Heart right ventricle (tissue), 16 donors: ENCODE measurements around the gene METTL1. TPM values are rescaled to one million over a fixed set of nuclear protein-coding genes. Genes with fewer than 3 reads are reported as not detected.
A peak's percentile ranks its signal among the peaks of the same experiment; 100 is the strongest.

Source experiments
- ATAC-seq, 8 donors: fragments of 200-7000 bp; cut with Tn5 transposase; one replicate each; pipeline ENCODE4 v1.9.1; 2020; ENCODE audit warnings: mild to moderate bottlenecking in 8 of 8, moderate library complexity in 8 of 8, moderate number of reproducible peaks in 1 of 8
- DNase-seq, 2 donors: peaks; one replicate each; pipeline ENCODE4 v3.0.0-alpha.2; 2020
- H3K27ac ChIP-seq, 10 donors: fragments of 200-600 bp; sonication (generic) in 2 of 10; one replicate each; pipeline versions ENCODE4 v1.5.0 to v1.8.0; 2020 to 2022; ENCODE audit warnings: mild to moderate bottlenecking in 3 of 10
- H3K27me3 ChIP-seq, 7 donors: fragments of 200-600 bp; one replicate each; pipeline ENCODE4 v1.8.0; 2021 to 2022; ENCODE audit warnings: mild to moderate bottlenecking in 2 of 7
- H3K36me3 ChIP-seq, 9 donors: fragments of 200-600 bp; sonication (generic) in 1 of 9; one replicate each; pipeline versions ENCODE4 v1.5.0 to v1.8.0; 2020 to 2022; ENCODE audit warnings: mild to moderate bottlenecking in 2 of 9
- H3K4me1 ChIP-seq, 9 donors: fragments of 200-600 bp; sonication (generic) in 1 of 9; one replicate each; pipeline versions ENCODE4 v1.5.0 to v1.8.0; 2020 to 2022; ENCODE audit warnings: mild to moderate bottlenecking in 4 of 9
- H3K4me3 ChIP-seq, 10 donors: fragments of 200-600 bp; sonication (generic) in 2 of 10; one replicate each; pipeline versions ENCODE4 v1.5.0 to v1.8.0; 2020 to 2022; ENCODE audit warnings: mild to moderate bottlenecking in 7 of 10, moderate library complexity in 2 of 10
- H3K9me3 ChIP-seq, 11 donors: fragments of 200-600 bp in 10 of 11; sonication (generic) in 2 of 11; one replicate each; pipeline versions ENCODE4 v1.5.0 to v1.8.0; 2013 to 2022; ENCODE audit warnings: mild to moderate bottlenecking in 2 of 11, control low read depth in 1 of 11, moderate library complexity in 1 of 11
- CTCF ChIP-seq, 9 donors: fragments of 200-600 bp; sonication (generic) in 2 of 9; IDR thresholded peaks; one replicate each; pipeline versions ENCODE4 v1.5.0 to v1.8.0; 2021 to 2022; ENCODE audit warnings: antibody characterized with exemption in 9 of 9, mild to moderate bottlenecking in 5 of 9, moderate library complexity in 1 of 9
- WGBS, 2 donors: extraction: QIAGEN DNeasy Blood & Tissue Kit; methylation state at CpG; one replicate each; pipeline ENCODE4 v1.1.7; 2013; ENCODE audit warnings: inconsistent platforms in 1 of 2; 5-methylcytosine and 5-hydroxymethylcytosine counted together
- intact Hi-C, 10 donors: fragments of 100-400 bp; cut with DNase I; formaldehyde crosslinking; loops; one replicate each; pipeline versions ENCODE4 v1.11.1 to v1.14.2; 2022
- polyA plus RNA-seq, 2 donors: library from polyadenylated mRNA; stranded (reverse); fragments of 200-250 nt; gene quantifications; one replicate each; pipeline ENCODE4 v1.2.3, GENCODE V29; 2013
- total RNA-seq, 10 donors: library from RNA; stranded (reverse); fragmentation: NEBNext Ultra II Directional in 3 of 10; extraction: Animal tissue kit (Norgen Biotek cat#: 25700) in 3 of 10; gene quantifications; one replicate each; pipeline versions ENCODE4 v1.2.1 to v1.2.4, GENCODE V29; 2021 to 2023
- donor health status: Arrhythmogenic right ventricular cardiomyopathy.
- donor health status: ischemic (EF 13 %, LVEDD 7.1; RV severe dilation, severe dysfunction).
- donor health status: healthy with polysubstance abuse.
- donor health status: DM: no; HTN: yes; CAD: no.
- donor health status: DM: no; HTN: no; CAD: no.
- donor health status: ischemic (EF 25% LVEDD 6.9; RV normal size, moderate dysfunction).
- donor health status: ischemic (EF 25% LVEDD 5.7; RV mildly dilated, moderate dysfunction).
- donor health status: healthy.
- donor health status: DM: yes; HTN: yes; CAD: no.
- donor health status: Ischemic cardiomyopathy.
- donor health status: ischemic (EF 35%, LVEDD 5.7; RV mildly dilated, moderate dysfunction).
- donor health status: nonischemic (EF 11% LVEDD 7.7; RV severe dilation, severe dysfunction).
- donor health status: DM: yes; HTN: yes; CAD: no.
- donor health status: PGD.
- donor health status: ischemic (EF 29% LVEDD 5.4; RV normal size, mild dysfunction).
- donor health status: nonischemic (EF 23%, LVEDD 6.1; RV moderate dilation, normal function).

The METTL1 gene
- total and polyA plus RNA-seq, 12 donors = 5.6 to 29.4 (median 8.3) TPM

GRCh38 chr12:57767876-57768275 is 4.0 kb downstream of the METTL1 start:
- intact Hi-C loops = no loop called here
- no peaks in the 10 kb centered on the region for H3K9me3 ChIP-seq
- H3K36me3 ChIP-seq = peaks cover 0 to 28% (median 0%) of the 10 kb centered on the region in 9 donors
- WGBS, 2 donors = 92% methylated on average over 3 of the region's 3 CpGs
- no peak for ATAC-seq
- no peak for DNase-seq
- H3K27me3 ChIP-seq = peaks cover 7 to 50% (median 40%) of the 10 kb centered on the region in 7 donors
- peaks cover 18 to 47% (median 38%) of the 10 kb centered on the region in 9 donors for H3K4me1 ChIP-seq
- no peak overlapping the region for H3K4me3 ChIP-seq
- no peak for TF ChIP-seq CTCF (IDR thresholded peaks at IDR 0.05)
- H3K27ac ChIP-seq = no peak overlapping the region

- H3K27me3 ChIP-seq = peaks cover 7 to 56% (median 45%) of the 10 kb centered on the region in 7 donors
- no peak overlapping the region for H3K4me3 ChIP-seq
- no peaks in the 10 kb centered on the region for H3K9me3 ChIP-seq
- ATAC-seq (no peak), DNase-seq (no peak)
- intact Hi-C loops = no loop called here
- peaks cover 0 to 28% (median 0%) of the 10 kb centered on the region in 9 donors for H3K36me3 ChIP-seq
- no peak overlapping the region for H3K27ac ChIP-seq
- TF ChIP-seq CTCF (IDR thresholded peaks at IDR 0.05) = no peak
- H3K4me1 ChIP-seq = peaks cover 18 to 45% (median 34%) of the 10 kb centered on the region in 9 donors
Measured at GRCh38 chr12:57767305-57767698, 4.6 kb downstream of the METTL1 start.

GRCh38 chr12:57766464-57767304 is 5.2 kb downstream of the METTL1 start, which contains the start of gene CYP27B1:
TSS of gene CYP27B1 (minus strand) at chr12:57767078. CDS start at chr12:57767041, 37 bp downstream.
- peaks cover 18 to 43% (median 34%) of the 10 kb centered on the region in 9 donors for H3K4me1 ChIP-seq
- ATAC-seq = peak in 6 of 8 donors; percentile 13 to 31 (median 20)
- TF ChIP-seq CTCF (IDR thresholded peaks at IDR 0.05) = no peak

GRCh38 chr12:57765698-57766463 is 6.0 kb downstream of the METTL1 start:
- WGBS, 2 donors = 3 to 4% methylated on average over 40 of the region's 40 CpGs
- H3K36me3 ChIP-seq = peaks cover 0 to 28% (median 0%) of the 10 kb centered on the region in 9 donors
- no peaks in the 10 kb centered on the region for H3K9me3 ChIP-seq
- intact Hi-C loops = no loop called here
- no peak for TF ChIP-seq CTCF (IDR thresholded peaks at IDR 0.05)
- no peak overlapping the region for H3K27ac ChIP-seq
- DNase-seq = no peak
- peaks cover 7 to 56% (median 45%) of the 10 kb centered on the region in 7 donors for H3K27me3 ChIP-seq
- H3K4me3 ChIP-seq = peak overlapping the region; percentile 9 to 57 (median 40)
- peak in 7 of 8 donors; percentile 4 to 23 (median 11) for ATAC-seq
- H3K4me1 ChIP-seq = peaks cover 15 to 35% (median 28%) of the 10 kb centered on the region in 9 donors

More at GRCh38 chr12:57766464-57767304, 5.2 kb downstream of the METTL1 start, which contains the start of gene CYP27B1:
- intact Hi-C loops = no loop called here
- Histone ChIP-seq H3K9me3 (no peaks in the 10 kb centered on the region), H3K4me3 (peak within 1 kb of the TSS in 9 of 10 donors; percentile 9 to 57 (median 39)), H3K27ac (no peak within 1 kb of the TSS), H3K36me3 (peaks cover 0 to 28% (median 0%) of the 10 kb centered on the region in 9 donors), H3K27me3 (peaks cover 7 to 56% (median 45%) of the 10 kb centered on the region in 7 donors)
- WGBS, 2 donors = 4 to 5% methylated on average over 38 of the region's 38 CpGs
- DNase-seq = no peak
